GM12801 (cell line): ENCODE results near the gene CXCL6.

ENCODE experiments used
- CTCF ChIP-seq: IDR thresholded peaks from one replicate; pipeline ENCODE4 v1.5.1; 2011; ENCODE audit warnings: control low read depth; ENCODE audit not compliant: insufficient read length; ENCODE audit errors: extremely low read depth

CXCL6 gene

GRCh38 chr4:73814679-73815078, 21.8 kb upstream of the CXCL6 start:
- TF ChIP-seq CTCF, result no peak

GRCh38 chr4:73815145-73815544, 21.3 kb upstream of the CXCL6 start:
- TF ChIP-seq CTCF, result no peak

- TF ChIP-seq CTCF, result no peak
Measured at GRCh38 chr4:73816814-73817213, 19.7 kb upstream of the CXCL6 start.

GRCh38 chr4:73817341-73817740, 19.1 kb upstream of the CXCL6 start:
- TF ChIP-seq CTCF, result no peak

GRCh38 chr4:73821325-73821724, 15.2 kb upstream of the CXCL6 start:
- TF ChIP-seq CTCF, result no peak

GRCh38 chr4:73822389-73822788, 14.1 kb upstream of the CXCL6 start:
- TF ChIP-seq CTCF, result no peak

GRCh38 chr4:73822812-73823504, 13.5 kb upstream of the CXCL6 start:
- TF ChIP-seq CTCF, result no peak
